Islet precursor cell (in vitro differentiated cells): ENCODE results near the gene OPA3.

Experiments
- DNase-seq: peaks from one replicate; pipeline ENCODE4 v3.0.0-alpha.2; 2018

The OPA3 gene

DNA sequence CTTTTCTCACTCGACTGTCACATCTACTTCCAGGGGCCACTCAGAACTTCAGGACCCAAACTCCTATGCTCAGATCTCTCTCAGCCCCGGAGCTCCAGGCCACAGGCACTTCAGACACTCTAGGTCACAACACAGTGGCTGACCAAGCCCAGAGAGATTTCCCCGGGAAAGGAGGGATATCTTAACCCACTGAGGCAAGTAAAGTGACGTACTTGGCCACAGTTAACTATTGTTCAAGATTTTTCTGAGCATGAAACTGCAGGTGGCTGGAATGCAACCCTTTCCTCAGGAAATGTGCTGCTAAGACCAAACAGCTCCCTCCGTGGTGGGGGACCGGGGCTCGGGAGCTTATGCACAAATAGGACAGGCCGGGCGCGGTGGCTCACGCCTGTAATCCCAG, 23.9 kb downstream of the OPA3 start:
- no peak for DNase-seq

DNA sequence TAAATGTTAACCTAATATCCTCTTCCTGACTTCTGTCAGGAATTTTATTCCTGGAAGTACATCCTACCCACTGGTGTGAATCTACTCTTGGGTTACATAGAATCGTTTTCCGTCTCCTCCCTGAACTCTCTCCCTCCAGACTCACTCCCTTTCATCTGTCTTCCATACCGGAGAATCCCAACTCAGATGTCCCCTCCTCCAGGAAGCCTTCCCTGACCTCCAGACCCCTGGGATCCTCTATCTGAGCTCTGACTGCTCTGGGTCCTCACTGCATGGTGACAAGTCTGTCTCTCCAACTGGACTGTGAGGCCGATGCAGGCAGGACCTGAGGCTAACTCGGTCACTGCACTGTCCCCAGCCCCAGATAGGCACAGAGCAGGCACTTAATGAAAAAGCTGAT, 24.6 kb downstream of the OPA3 start:
- DNase-seq, result no peak

DNA sequence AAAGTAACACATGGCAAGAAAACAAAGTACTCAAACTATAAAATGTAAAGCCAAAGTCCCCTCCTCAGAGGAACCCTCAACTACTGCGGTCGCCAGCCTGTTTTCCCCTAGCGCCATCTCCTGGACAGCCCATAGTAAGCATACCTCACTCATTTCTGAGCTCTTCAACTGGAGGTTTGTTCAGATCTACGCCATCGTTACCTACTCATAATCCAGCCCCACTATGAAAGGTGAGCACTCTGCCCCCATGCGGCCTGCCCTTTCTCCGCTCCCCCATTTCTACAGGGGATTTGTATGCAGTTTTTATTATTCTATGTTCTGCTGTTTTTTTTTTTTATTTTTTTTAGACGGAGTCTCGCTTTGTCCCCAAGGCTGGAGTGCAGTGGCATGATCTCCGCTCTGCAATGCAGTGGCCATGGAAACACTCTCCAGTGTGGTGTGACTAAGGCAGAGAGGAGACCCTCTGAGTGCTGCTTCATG, 26.2 kb downstream of the OPA3 start:
- peak; percentile 77 for DNase-seq

DNA sequence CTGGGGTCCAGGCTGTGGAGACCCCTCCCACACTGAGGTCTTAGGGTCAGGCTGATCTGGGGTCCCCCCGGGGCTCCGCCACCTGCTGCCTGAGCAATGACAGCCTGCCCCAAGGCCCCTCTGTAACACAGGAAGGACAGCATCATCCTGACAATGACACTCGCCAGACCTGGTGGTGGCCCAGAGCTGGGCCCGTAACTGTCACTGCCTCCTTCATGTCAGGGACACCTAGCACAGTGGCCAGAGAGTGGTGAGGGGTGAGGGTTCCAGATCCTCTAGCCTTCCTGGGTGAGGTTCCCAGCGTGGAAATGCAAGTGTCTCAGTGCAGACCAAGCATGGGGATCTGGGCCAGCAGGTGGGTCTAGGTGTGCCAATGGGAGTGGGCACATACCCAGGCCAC, 27.8 kb downstream of the OPA3 start:
- DNase-seq, result no peak

DNA sequence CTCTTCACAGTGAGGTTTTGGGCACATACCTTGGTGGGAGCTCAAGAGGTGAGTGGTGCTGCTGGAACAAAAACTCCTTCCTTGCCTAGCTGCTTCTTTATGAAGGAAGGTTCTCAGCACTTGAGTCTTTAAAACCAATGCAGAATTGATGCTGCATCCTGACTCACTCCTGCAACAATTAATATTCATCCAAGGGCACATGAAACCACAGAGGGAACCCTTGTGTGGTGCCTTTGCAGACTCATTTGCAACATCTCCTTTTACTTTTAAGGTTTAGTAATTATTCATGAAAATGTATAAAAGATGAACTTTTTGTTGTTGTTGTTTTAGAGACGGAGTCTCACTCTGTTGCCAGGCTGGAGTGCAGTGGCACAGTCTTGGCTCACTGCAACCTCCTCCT, 30.1 kb downstream of the OPA3 start:
- DNase-seq, result no peak

DNA sequence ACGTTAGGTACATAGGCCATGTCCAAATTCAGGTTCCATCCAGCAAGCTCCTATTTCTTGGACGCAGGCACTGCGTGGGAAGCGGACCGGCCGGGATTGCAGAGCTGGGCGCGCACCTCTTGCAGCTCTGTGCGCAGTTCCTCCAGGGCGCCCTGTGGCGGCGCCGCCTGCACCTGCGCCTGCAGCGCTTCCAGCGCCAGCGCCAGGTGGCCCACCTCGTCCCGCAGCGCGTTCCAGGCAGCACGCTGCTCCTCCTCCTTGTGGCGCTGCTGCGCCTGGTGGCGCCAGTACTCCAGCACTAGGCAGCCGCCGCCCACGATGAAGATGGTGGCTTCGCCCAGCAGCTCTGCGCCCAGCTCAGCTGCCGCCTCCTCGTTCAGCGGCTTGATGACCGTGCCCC, 31.1 kb downstream of the OPA3 start:
- DNase-seq, result peak; percentile 91

DNA sequence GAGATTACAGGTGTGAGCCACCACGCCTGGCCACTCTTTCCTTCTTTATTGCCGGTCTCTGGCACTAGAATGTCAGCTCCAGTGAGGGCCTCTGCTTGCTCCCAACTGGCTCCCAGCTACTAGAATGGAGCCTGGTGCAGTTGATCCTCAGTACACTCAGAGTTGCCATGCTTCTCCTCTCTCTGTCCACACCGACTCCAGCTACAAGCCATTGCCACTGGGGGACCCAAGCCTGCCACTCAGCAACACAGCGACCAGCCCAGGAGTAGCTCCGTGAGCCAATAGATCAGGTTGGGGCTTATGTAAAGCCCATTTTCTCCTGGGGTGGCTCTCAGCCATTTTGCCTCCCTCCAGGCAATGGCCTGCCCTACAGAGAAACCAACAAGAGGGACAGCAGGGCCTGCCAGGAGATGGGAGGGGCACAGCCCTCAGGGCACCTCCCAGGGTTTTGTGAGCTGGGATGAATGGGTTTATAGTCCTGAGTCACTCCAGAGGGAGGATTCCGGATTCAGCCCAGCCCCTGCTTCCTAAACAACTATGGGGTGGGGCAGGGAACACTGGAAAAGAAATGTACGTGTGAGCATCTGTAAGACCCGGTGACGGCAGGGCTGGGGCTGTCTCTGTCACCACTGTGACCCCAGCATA, 36.5 kb downstream of the OPA3 start:
- DNase-seq, result peak; percentile 90

DNA sequence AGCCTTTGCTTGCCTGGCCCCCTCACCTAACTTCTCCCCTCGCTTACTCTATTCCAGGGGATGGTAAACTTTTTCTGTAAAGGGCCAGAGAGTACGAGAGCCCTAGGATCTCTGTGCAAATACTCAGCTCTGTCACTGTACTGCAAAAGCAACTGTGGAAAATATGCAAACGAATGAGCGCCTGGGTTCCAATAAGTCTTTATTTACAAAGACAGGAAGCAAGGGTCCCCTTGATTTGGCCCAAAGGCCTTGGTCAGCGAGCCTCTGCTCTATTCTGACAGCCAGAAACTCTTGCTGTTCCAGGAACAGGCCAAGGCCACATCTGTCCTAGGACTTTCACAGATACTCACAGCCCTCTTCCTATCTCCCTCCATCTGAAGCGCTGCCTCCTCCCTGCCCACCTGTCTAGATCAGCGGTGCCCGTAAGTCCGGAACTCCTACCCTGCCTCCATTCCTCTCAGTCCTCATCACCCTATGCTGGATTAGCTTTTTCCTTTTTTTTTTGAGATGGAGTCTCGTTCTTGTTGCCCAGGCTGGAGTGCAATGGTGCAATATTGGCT, 37.3 kb downstream of the OPA3 start:
- no peak for DNase-seq

DNA sequence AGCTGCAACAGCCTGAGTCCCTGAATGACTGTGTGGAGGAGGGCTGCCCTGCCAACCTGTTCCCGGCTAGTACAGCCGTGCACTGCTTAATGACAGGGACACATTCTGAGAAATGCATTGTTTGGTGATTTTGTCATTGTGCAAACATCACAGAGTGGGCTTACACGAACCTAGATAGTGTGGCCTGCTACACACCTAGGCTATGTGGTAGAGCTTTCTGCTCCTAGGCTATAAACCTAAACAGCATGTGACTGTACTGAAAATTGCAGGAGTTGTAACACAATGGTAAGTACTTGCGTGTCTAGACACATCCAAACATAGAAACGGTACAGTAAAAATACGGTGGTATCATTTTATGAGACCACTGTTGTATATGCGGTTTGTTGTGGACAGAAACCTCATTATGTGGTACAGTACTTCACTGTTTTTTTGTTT, 42.4 kb downstream of the OPA3 start:
- no peak for DNase-seq

DNA sequence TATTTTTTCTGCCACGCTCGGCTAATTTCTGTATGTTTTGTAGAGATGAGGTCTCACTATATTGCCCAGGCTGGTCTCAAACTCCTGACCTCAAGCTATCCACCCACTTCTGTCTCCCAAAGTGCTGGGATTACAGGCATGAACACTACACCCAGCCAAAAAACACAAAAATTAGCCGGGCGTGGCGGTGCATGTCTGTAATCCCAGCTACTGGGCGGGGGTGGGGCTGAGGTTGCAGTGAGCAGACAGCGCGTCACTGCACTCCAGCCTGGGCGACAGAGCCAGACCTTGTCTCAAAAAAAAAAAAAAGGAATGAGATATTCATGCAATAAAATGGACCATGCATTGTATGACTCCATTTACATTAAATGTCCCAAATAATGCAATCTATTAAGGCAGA, 45.1 kb downstream of the OPA3 start:
- DNase-seq, result no peak

DNA sequence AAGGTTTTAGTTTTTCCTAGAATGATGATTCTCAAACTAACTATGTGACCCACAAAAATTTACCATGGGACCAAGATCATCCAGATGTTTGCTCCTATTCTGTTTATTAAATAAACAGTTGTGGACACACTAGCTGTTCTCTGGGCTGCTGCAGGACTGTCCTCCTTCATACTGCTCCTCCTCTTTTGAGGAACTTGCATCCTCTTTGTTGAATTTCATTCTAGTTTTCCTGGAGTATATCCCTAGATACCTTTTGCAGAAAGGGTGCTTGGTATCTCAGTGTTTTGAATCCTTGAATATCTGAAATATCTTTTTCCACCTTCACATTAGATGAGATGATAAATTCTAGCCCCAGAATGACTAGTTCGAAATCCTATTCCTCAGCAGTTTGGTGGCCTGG, 53.3 kb downstream of the OPA3 start:
- DNase-seq, result no peak

DNA sequence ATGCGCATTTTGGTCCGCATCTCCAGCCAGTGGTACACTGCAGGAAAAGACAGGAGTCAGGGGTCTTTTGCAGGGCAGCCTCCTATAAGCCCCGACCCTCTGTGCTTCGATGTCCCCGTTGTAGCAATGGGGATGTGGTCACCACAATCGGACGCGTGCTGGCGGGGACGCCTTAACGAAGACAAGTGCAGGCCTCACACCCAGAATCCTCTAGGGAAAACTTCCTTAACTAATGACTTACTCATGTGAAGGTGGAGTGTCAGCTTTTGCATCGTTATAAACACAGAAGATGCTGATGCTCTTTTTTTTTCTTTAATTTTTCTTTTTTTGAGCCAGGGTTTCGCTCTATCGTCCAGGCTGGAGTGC, 55.2 kb downstream of the OPA3 start:
- DNase-seq, result no peak

DNA sequence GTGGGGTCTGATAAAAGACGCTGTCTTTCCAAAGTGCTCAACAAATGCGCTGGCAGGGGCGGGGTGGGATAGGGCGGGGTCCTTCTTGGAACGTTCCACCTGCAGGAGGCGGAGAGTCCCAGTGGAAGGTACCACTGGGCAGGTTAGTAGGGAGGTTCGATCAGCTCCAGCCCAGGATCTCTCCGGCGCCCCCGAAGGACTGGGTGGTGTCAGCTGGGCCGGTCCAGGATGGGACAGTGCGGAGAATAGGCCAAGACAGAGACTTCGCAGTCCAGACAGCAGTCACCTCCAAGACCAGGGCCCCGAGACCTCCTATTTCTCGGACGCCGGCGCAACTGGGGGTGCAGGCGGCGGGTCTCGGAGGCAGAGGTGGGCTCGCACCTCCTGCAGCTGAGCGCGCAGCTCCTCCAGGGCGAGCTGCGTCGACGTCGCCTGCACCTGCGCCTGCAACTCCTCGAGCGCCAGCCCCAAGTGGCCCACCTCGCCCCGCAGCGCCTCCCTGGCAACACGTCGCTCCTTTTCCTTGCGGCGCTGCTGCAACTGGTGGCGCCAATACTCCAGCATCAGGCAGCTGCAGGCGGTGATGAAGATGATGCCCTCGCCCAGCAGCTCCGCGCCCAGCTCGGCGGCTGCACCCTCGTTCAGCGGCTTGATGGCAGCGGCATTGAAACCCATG, 55.7 kb downstream of the OPA3 start:
- DNase-seq, result peak; percentile 91

DNA sequence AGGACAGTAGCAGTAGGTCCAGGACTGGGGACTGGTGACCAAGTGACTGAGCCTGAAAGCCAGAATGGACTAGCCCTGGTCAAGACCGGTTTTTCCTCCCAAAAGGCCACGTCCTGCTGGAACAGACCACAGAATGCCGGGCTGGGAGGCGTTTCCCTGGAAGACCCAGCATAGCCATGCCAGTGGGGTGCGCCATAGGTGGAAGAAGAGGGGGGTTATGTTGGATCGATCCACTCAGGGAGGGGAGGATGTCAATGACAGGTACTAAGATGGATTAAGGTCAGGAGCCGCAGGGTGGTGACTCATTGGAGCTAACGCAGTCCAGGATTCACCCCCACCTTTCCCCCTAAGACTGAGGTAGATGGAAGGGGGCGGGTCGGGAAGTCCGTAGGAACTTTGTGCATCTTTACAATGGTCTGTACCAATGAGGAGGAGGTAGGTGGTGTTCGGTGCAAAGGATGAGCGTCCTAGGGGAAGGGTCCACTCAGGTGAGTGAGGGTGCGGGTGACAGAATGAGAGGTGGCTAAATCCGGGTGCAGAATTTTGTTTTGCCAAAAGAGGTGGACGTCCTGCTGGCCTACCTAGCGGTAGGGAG, 56.4 kb downstream of the OPA3 start:
- DNase-seq, result peak; percentile 93

DNA sequence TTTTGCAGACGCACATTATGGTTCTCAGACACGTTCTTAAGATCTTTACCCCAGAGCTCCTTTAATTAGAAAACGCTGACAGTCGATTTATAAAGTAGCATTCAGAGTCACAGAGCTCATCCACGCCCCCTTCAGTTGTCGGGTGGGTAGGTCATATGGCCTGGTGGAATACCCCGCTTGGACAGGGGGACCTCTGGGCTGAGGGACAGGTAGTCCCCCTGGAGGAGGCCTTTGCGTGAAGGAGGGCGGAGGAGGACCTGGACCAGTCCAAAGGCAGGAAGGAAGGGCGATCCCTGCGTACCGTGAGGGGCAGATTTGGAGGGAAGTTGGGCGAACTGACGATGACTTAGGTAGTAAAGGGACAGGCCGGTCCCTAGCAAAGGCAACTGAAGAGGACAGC, 56.9 kb downstream of the OPA3 start:
- peak; percentile 64 for DNase-seq

DNA sequence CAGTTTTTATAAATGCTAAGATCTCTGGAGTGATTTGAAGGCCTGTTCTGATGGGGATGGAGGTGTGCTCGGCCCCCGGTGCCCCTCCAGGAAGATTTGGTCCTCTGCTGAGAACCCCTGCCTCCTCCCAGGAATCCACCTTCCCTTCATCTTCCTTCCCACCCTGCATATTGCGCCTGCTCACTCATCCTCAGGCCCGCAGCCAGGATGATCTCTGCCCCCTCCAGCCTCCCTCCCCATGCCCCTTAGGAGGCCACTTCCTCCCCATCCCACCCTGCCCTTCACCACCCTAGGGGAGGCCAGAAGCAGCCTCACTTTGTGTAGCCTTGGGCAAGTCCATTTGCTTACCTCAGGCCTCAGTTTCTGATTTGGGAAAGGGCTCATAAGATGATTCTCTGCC, 57.6 kb downstream of the OPA3 start:
- DNase-seq, result no peak

DNA sequence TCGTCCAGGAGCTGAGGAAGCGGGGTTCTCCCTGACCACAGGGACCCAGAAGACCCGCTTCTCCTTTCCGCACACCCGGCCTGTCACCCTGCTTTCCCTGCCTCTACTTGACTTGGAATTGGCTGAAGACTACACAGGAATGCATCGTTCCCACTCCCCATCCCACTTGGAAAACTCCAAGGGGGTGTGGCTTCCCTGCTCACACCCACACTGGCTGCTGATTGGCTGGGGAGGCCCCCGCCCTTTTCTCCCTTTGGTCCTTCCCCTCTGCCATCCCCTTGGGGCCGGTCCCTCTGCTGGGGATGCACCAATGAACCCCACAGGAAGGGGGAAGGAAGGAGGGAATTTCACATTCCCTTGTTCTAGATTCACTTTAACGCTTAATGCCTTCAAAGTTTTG, 58.5 kb downstream of the OPA3 start:
- peak; percentile 86 for DNase-seq

DNA sequence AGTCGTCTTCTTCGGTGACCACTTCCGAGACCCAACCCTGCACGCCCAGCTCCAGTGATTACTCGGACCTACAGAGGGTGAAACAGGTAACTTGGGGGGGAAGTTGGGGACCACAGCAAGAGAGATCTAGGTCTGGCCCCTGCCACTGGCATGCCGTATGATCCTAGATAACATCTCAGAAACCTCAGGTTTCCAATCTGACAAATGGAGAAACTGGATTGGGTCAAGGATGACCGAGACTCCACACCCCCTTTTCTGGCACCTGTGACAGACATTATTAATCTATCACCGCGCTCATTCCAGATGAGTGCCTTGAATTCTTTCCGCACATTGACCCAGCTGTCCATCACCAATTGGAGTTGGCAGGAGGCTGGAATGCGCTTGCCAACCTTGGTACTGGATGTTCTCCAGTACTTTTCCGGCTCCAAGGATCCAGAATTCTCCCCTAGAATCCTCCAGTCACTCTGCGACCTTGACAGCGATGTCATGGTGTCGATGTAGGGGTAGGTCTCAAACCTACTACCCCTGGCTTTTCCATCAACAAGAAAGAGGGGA, 60.0 kb downstream of the OPA3 start:
- no peak for DNase-seq

DNA sequence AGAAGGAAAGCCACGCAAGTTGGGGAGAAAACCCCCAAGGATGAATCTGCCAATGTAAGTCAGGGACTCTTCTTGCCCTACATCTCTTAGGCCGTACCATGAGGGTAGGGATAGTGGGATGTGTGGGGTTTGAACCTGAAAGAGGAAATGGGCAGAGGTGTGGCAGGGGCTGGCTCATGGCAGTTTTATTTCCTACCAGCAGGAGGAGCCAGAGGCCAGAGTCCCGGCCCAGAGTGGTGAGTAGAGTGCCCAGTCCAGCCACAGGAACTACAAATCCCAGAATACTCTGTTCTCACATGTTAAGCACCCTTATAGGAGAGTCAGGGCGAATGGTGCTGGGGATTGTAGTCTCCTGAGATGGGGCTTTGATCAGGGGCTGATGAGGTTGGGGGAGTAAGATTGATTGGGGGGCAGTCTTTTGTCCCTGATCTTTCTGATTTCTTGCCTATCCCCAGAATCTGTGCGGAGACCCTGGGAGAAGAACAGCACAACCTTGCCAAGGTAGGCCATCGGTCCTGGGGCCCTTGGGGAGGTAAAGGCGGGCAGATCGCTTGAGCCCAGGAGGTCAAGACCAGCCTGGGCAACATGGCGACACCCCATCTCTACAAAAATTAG, 60.9 kb downstream of the OPA3 start:
- peak; percentile 87 for DNase-seq

DNA sequence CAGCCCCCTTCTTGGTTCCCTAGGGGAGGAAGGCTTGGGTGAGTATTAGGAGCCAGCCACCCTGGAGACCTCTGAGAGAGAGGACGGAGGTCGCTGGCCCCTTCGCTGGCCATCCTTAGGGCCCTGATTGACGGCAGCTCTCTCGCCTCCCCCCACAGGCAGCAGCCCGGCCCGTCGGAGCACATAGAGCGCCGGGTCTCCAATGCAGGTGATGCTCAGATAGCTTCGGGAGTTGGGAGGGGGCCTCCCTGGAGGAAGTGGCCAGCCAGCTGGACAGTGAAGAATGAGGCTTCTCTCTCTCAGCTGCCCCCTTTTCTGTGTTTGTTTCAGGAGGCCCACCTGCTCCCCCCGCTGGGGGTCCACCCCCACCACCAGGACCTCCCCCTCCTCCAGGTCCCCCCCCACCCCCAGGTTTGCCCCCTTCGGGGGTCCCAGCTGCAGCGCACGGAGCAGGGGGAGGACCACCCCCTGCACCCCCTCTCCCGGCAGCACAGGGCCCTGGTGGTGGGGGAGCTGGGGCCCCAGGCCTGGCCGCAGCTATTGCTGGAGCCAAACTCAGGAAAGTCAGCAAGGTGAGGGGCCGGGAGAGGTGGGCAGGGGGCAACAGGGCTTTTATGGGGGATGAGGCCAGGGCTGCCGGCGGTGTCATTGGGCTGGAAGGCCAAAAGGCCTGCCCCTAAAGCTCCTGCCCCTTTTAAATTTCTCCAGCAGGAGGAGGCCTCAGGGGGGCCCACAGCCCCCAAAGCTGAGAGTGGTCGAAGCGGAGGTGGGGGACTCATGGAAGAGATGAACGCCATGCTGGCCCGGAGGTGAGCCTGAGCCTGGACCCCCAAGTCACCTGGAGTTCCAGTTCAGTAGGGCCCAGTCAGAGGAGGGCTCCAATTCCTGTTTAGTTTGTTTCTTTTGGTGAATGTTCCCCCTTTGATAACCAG, 62.3 kb downstream of the OPA3 start:
- no peak for DNase-seq

DNA sequence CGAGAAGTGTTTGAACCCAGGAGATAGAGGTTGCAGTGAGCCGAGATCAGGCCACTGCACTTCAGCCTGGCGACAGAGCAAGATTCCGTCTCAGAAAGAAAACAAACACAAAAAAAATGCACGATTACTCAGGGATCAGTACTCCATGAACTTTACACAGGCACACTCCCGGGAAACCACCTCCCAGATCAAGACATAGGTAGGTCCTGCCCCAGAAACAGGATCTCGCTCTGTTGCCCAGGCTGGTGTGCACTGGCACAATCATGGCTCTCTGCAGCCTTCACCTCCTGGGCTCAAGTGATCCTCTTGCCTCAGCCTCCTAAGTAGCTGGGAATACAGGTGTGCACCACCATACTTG, 66.2 kb downstream of the OPA3 start:
- DNase-seq, result no peak
